Loucy (cell line): ENCODE data around the gene GRM3.

Experiments
- H2AFZ ChIP-seq: fragments of 200-600 bp; sonication (generic); 2 replicates; pipeline ENCODE4 v1.6.0; 2016; ENCODE audit warnings: antibody characterized with exemption, mild to moderate bottlenecking, low read length, moderate library complexity
- H3F3A ChIP-seq: fragments of 200-600 bp; 2 replicates; pipeline ENCODE4 v1.6.0; 2016; ENCODE audit warnings: antibody characterized with exemption, low read depth, mild to moderate bottlenecking
- H3K27me3 ChIP-seq: fragments of 200-600 bp; sonication (generic); 2 replicates; pipeline ENCODE4 v1.6.1; 2014; ENCODE audit warnings: low read length, mild to moderate bottlenecking; ENCODE audit not compliant: insufficient read depth, poor library complexity, severe bottlenecking
- H3K36me3 ChIP-seq: fragments of 200-600 bp; sonication (generic); 2 replicates; pipeline ENCODE4 v1.6.1; 2016; ENCODE audit warnings: low read length; ENCODE audit not compliant: insufficient read depth
- H3K4me1 ChIP-seq: fragments of 200-600 bp; sonication (generic); 2 replicates; pipeline ENCODE4 v1.5.1; 2014; ENCODE audit warnings: low read length, mild to moderate bottlenecking; ENCODE audit not compliant: insufficient read depth, poor library complexity, severe bottlenecking
- H3K4me2 ChIP-seq: fragments of 200-600 bp; sonication (generic); 2 replicates; pipeline ENCODE4 v1.6.0; 2014; ENCODE audit warnings: antibody characterized with exemption, low read length, low read depth, mild to moderate bottlenecking; ENCODE audit not compliant: poor library complexity, severe bottlenecking
- H3K4me3 ChIP-seq: fragments of 200-600 bp; sonication (generic); 2 replicates; pipeline ENCODE4 v1.5.1; 2014; ENCODE audit warnings: low read length, mild to moderate bottlenecking, mixed read lengths; ENCODE audit not compliant: poor library complexity, severe bottlenecking
- H3K79me2 ChIP-seq: fragments of 200-600 bp; sonication (generic); 2 replicates; pipeline ENCODE4 v1.6.1; 2014; ENCODE audit warnings: low read length; ENCODE audit not compliant: insufficient read depth
- H3K9ac ChIP-seq: fragments of 200-600 bp; sonication (generic); 2 replicates; pipeline ENCODE4 v1.6.0; 2014; ENCODE audit warnings: mild to moderate bottlenecking, low read depth, low read length, moderate library complexity; ENCODE audit not compliant: poor library complexity, severe bottlenecking
- H3K9me2 ChIP-seq: fragments of 200-600 bp; sonication (generic); replicated peaks from 2 replicates; pipeline ENCODE4 v1.6.1; 2016; ENCODE audit warnings: low read depth, low read length, mixed read lengths
- H3K9me3 ChIP-seq: fragments of 200-600 bp; sonication (generic); 2 replicates; pipeline ENCODE4 v1.6.1; 2014; ENCODE audit warnings: mild to moderate bottlenecking, antibody characterized with exemption, low read length, low read depth; ENCODE audit not compliant: insufficient read depth
- H4K20me1 ChIP-seq: fragments of 200-600 bp; sonication (generic); 2 replicates; pipeline ENCODE4 v1.6.0; 2014; ENCODE audit warnings: antibody characterized with exemption, low read length, mild to moderate bottlenecking; ENCODE audit not compliant: insufficient read depth, poor library complexity, severe bottlenecking
- CTCF ChIP-seq: fragments of 200-600 bp; sonication (generic); conservative IDR thresholded peaks from 2 replicates; pipeline ENCODE4 v1.5.1; 2014; ENCODE audit warnings: mild to moderate bottlenecking, antibody characterized with exemption, low read length
- EZH2phosphoT487 ChIP-seq: fragments of 200-600 bp; IDR thresholded peaks from 2 replicates; pipeline ENCODE4 v1.6.1; 2018; ENCODE audit warnings: antibody characterized with exemption, mild to moderate bottlenecking, moderate library complexity, borderline replicate concordance

The GRM3 gene

GRCh38 chr7:86687831-86688230 lies 44.1 kb downstream of the GRM3 start:
- Histone ChIP-seq H3K36me3 (no peaks in the 10 kb centered on the region), H3K4me2 (no peak overlapping the region), H2AFZ (no peak overlapping the region), H4K20me1 (no peaks in the 10 kb centered on the region), H3K9me3 (no peaks in the 10 kb centered on the region), H3F3A (no peaks in the 10 kb centered on the region), H3K4me1 (no peaks in the 10 kb centered on the region), H3K79me2 (no peaks in the 10 kb centered on the region), H3K9ac (no peak overlapping the region), H3K27me3 (no peaks in the 10 kb centered on the region), H3K4me3 (no peak overlapping the region), H3K9me2 (no peaks in the 10 kb centered on the region)
- TF ChIP-seq EZH2phosphoT487 (no peak), CTCF (no peak)

DNA sequence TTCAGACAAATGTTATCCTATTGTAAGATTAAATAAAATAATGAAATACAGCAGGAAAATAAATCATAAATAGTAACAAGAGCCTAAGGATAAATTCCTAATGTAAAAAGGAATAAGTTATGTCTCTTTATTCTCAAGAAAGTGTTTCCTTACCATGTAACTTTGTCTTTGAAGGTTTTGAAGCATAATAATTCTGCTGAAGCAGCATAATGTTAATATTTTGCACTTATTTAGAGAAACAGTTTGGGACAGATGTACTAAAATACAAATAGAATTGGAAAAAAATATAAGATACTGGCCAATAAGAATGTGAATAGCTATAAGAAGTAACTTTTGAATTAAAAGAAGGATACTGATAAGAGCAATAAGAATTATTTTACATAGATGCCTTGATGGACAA lies 45.7 kb downstream of the GRM3 start:
- H3K4me1 ChIP-seq: no peaks in the 10 kb centered on the region
- H3K4me2 ChIP-seq: no peak overlapping the region
- no peak for TF ChIP-seq CTCF
- no peak for TF ChIP-seq EZH2phosphoT487
- no peak overlapping the region for H3K4me3 ChIP-seq
- no peaks in the 10 kb centered on the region for H3K36me3 ChIP-seq
- H3K9me3 ChIP-seq: no peaks in the 10 kb centered on the region
- no peak overlapping the region for H3K9ac ChIP-seq
- no peaks in the 10 kb centered on the region for H3K27me3 ChIP-seq
- no peak overlapping the region for H2AFZ ChIP-seq
- no peaks in the 10 kb centered on the region for H3F3A ChIP-seq
- no peaks in the 10 kb centered on the region for H3K79me2 ChIP-seq
- no peaks in the 10 kb centered on the region for H3K9me2 ChIP-seq
- no peaks in the 10 kb centered on the region for H4K20me1 ChIP-seq

- H3K4me3 ChIP-seq: no peak overlapping the region
- H3K9ac ChIP-seq: no peak overlapping the region
- no peaks in the 10 kb centered on the region for H3K9me3 ChIP-seq
- H3K36me3 ChIP-seq: no peaks in the 10 kb centered on the region
- no peaks in the 10 kb centered on the region for H3K9me2 ChIP-seq
- H3K4me2 ChIP-seq: no peak overlapping the region
- H4K20me1 ChIP-seq: no peaks in the 10 kb centered on the region
- H3K79me2 ChIP-seq: no peaks in the 10 kb centered on the region
- no peaks in the 10 kb centered on the region for H3F3A ChIP-seq
- TF ChIP-seq CTCF (no peak), EZH2phosphoT487 (no peak)
- H2AFZ ChIP-seq: no peak overlapping the region
- H3K27me3 ChIP-seq: no peaks in the 10 kb centered on the region
- H3K4me1 ChIP-seq: no peaks in the 10 kb centered on the region
Observed at GRCh38 chr7:86692755-86693154, 49.0 kb downstream of the GRM3 start.
